ENCODE data around the gene FAM228B. TPM values are rescaled to one million over a fixed set of nuclear protein-coding genes. Genes with fewer than 3 reads are reported as not detected.
A peak's percentile ranks its signal among the peaks of the same experiment; 100 is the strongest.

Gene FAM228B
- total RNA-seq, 1 donor from 2014 or later = 9.7 TPM

- Histone ChIP-seq H3K9me3 (ENCODE audit: insufficient read depth, low read depth, low read length) (peaks cover 3% of the 10 kb centered on the region), H3K4me3 (ENCODE audit: insufficient read depth, low read depth, low read length) (no peak overlapping the region), H3K4me2 (ENCODE audit: low read length) (no peak overlapping the region), H3K9ac (ENCODE audit: low read length) (no peak overlapping the region), H3K4me1 (ENCODE audit: insufficient read depth, low read length) (peaks cover 9% of the 10 kb centered on the region), H2AFZ (ENCODE audit: low read depth, low read length) (no peak overlapping the region), H3K79me2 (ENCODE audit: insufficient read depth, low read length) (no peaks in the 10 kb centered on the region), H3K27ac (ENCODE audit: low read depth, low read length) (no peak overlapping the region), H3K27me3 (ENCODE audit: insufficient read depth, low read length) (no peaks in the 10 kb centered on the region), H3K36me3 (ENCODE audit: insufficient read depth, low read length) (no peaks in the 10 kb centered on the region), H4K20me1 (ENCODE audit: insufficient read depth, low read length) (no peaks in the 10 kb centered on the region)
- no peak for DNase-seq (ENCODE audit: low read depth)
- H3K4me1 Mint-ChIP-seq (ENCODE audit: low read depth, unreplicated experiment) = peaks cover 15% of the 10 kb centered on the region
- H3K4me3 Mint-ChIP-seq (ENCODE audit: unreplicated experiment) = no peak overlapping the region
- TF ChIP-seq EZH2 (IDR thresholded peaks at IDR 0.05; ENCODE audit: insufficient read depth, low read length) (no peak), CTCF (IDR thresholded peaks at IDR 0.05; ENCODE audit: insufficient read depth, low read depth, low read length) (no peak)
- H3K27ac Mint-ChIP-seq (ENCODE audit: unreplicated experiment) = peak overlapping the region; percentile 96
- H3K9me3 Mint-ChIP-seq (ENCODE audit: unreplicated experiment) = peaks cover 43% of the 10 kb centered on the region
- H3K27me3 Mint-ChIP-seq (ENCODE audit: low read depth, unreplicated experiment) = no peaks in the 10 kb centered on the region
- peaks cover 10% of the 10 kb centered on the region for H3K36me3 Mint-ChIP-seq (ENCODE audit: low read depth, unreplicated experiment)
- no peak for FAIRE-seq
Measured at GRCh38 chr2:24110660-24111303, 12.5 kb upstream of the FAM228B start.

GRCh38 chr2:24111407-24111901 lies 11.8 kb upstream of the FAM228B start:
- DNase-seq (ENCODE audit: low read depth) (peak; percentile 63), FAIRE-seq (peak; percentile 13)
- TF ChIP-seq CTCF (IDR thresholded peaks at IDR 0.05; ENCODE audit: insufficient read depth, low read depth, low read length) (no peak), EZH2 (IDR thresholded peaks at IDR 0.05; ENCODE audit: insufficient read depth, low read length) (no peak)
- H3K36me3 Mint-ChIP-seq (ENCODE audit: low read depth, unreplicated experiment) = peaks cover 10% of the 10 kb centered on the region
- H3K27me3 Mint-ChIP-seq (ENCODE audit: low read depth, unreplicated experiment) = no peaks in the 10 kb centered on the region
- Histone ChIP-seq H4K20me1 (ENCODE audit: insufficient read depth, low read length) (no peaks in the 10 kb centered on the region), H3K9me3 (ENCODE audit: insufficient read depth, low read depth, low read length) (peaks cover 3% of the 10 kb centered on the region), H3K79me2 (ENCODE audit: insufficient read depth, low read length) (no peaks in the 10 kb centered on the region), H3K27ac (ENCODE audit: low read depth, low read length) (no peak overlapping the region), H3K27me3 (ENCODE audit: insufficient read depth, low read length) (no peaks in the 10 kb centered on the region), H2AFZ (ENCODE audit: low read depth, low read length) (no peak overlapping the region), H3K4me2 (ENCODE audit: low read length) (peak overlapping the region; percentile 37), H3K4me3 (ENCODE audit: insufficient read depth, low read depth, low read length) (no peak overlapping the region), H3K4me1 (ENCODE audit: insufficient read depth, low read length) (peaks cover 9% of the 10 kb centered on the region), H3K9ac (ENCODE audit: low read length) (no peak overlapping the region), H3K36me3 (ENCODE audit: insufficient read depth, low read length) (no peaks in the 10 kb centered on the region)
- H3K4me3 Mint-ChIP-seq (ENCODE audit: unreplicated experiment) = no peak overlapping the region
- peaks cover 16% of the 10 kb centered on the region for H3K4me1 Mint-ChIP-seq (ENCODE audit: low read depth, unreplicated experiment)
- peak overlapping the region; percentile 96 for H3K27ac Mint-ChIP-seq (ENCODE audit: unreplicated experiment)
- peaks cover 40% of the 10 kb centered on the region for H3K9me3 Mint-ChIP-seq (ENCODE audit: unreplicated experiment)

- H3K27me3 ChIP-seq (ENCODE audit: insufficient read depth, low read length) = no peaks in the 10 kb centered on the region
- Mint-ChIP-seq H3K4me1 (ENCODE audit: low read depth, unreplicated experiment) (peaks cover 18% of the 10 kb centered on the region), H3K4me3 (ENCODE audit: unreplicated experiment) (no peak overlapping the region), H3K9me3 (ENCODE audit: unreplicated experiment) (peaks cover 31% of the 10 kb centered on the region), H3K27ac (ENCODE audit: unreplicated experiment) (peak overlapping the region; percentile 83), H3K36me3 (ENCODE audit: low read depth, unreplicated experiment) (peaks cover 10% of the 10 kb centered on the region), H3K27me3 (ENCODE audit: low read depth, unreplicated experiment) (no peaks in the 10 kb centered on the region)
- no peak overlapping the region for H3K9ac ChIP-seq (ENCODE audit: low read length)
- H3K9me3 ChIP-seq (ENCODE audit: insufficient read depth, low read depth, low read length) = peaks cover 3% of the 10 kb centered on the region
- H3K4me2 ChIP-seq (ENCODE audit: low read length) = no peak overlapping the region
- H3K4me1 ChIP-seq (ENCODE audit: insufficient read depth, low read length) = peaks cover 9% of the 10 kb centered on the region
- no peak for TF ChIP-seq CTCF (IDR thresholded peaks at IDR 0.05; ENCODE audit: insufficient read depth, low read depth, low read length)
- no peak for TF ChIP-seq EZH2 (IDR thresholded peaks at IDR 0.05; ENCODE audit: insufficient read depth, low read length)
- no peak overlapping the region for H3K4me3 ChIP-seq (ENCODE audit: insufficient read depth, low read depth, low read length)
- DNase-seq (ENCODE audit: low read depth) = peak; percentile 78
- no peak for FAIRE-seq
- H4K20me1 ChIP-seq (ENCODE audit: insufficient read depth, low read length) = no peaks in the 10 kb centered on the region
- H3K27ac ChIP-seq (ENCODE audit: low read depth, low read length) = no peak overlapping the region
- no peaks in the 10 kb centered on the region for H3K36me3 ChIP-seq (ENCODE audit: insufficient read depth, low read length)
- no peak overlapping the region for H2AFZ ChIP-seq (ENCODE audit: low read depth, low read length)
- H3K79me2 ChIP-seq (ENCODE audit: insufficient read depth, low read length) = no peaks in the 10 kb centered on the region
Measured at GRCh38 chr2:24115057-24115456, 8.2 kb upstream of the FAM228B start.
